ENCODE measurements around the gene ESAM. TPM values are rescaled to one million over a fixed set of nuclear protein-coding genes. Genes with fewer than 3 reads are reported as not detected.
A peak's percentile ranks its signal among the peaks of the same experiment; 100 is the strongest.

ESAM gene
- total RNA-seq, 1 experiment from 2014 or later, result 0.92 TPM

GRCh38 chr11:124738713-124739478, 23.2 kb downstream of the ESAM start:
- no CpG with 5 or more reads among the region's 21 CpGs for WGBS (ENCODE audit: extremely low coverage, insufficient read length, low lambda C conversion rate)
- Histone ChIP-seq H2AK5ac (ENCODE audit: insufficient read length, low read length) (no peak overlapping the region), H3K56ac (ENCODE audit: insufficient read length, low read depth, low read length) (no peak overlapping the region), H4K91ac (ENCODE audit: insufficient read length, low read depth, low read length) (no peak overlapping the region), H4K5ac (ENCODE audit: insufficient read length, low read depth, low read length) (no peak overlapping the region), H3K27me3 (ENCODE audit: insufficient read depth, low read length) (peaks cover 66% of the 10 kb centered on the region), H3K79me1 (ENCODE audit: insufficient read depth, low read depth, low read length, poor library complexity, severe bottlenecking) (no peaks in the 10 kb centered on the region), H3K4ac (ENCODE audit: low read depth, low read length) (no peak overlapping the region), H2BK20ac (ENCODE audit: low read depth, low read length, poor library complexity, severe bottlenecking) (no peak overlapping the region), H3K79me2 (ENCODE audit: insufficient read depth, low read length) (no peaks in the 10 kb centered on the region), H2BK12ac (ENCODE audit: insufficient read length, low read depth, low read length) (no peak overlapping the region), H3K9ac (ENCODE audit: extremely low read depth, insufficient read length, low read length) (no peak overlapping the region), H3K23me2 (ENCODE audit: insufficient read length, low read depth, low read length, poor library complexity, severe bottlenecking) (peaks cover 11% of the 10 kb centered on the region), H3K9me3 (ENCODE audit: control insufficient read depth, low read depth, low read length) (no peaks in the 10 kb centered on the region), H3K18ac (ENCODE audit: insufficient read length, low read depth, low read length) (no peak overlapping the region), H2BK5ac (ENCODE audit: insufficient read length, low read length) (no peak overlapping the region), H3T11ph (ENCODE audit: low read length) (no peak overlapping the region), H2BK120ac (ENCODE audit: low read depth, low read length, poor library complexity, severe bottlenecking) (no peak overlapping the region), H3K23ac (ENCODE audit: insufficient read length, low read depth, low read length) (no peak overlapping the region), H4K8ac (replicated peaks; ENCODE audit: insufficient read length, low read depth, low read length) (no peak overlapping the region), H3K4me2 (ENCODE audit: insufficient read depth, insufficient read length, low read length) (peak overlapping the region; percentile 61), H3K27ac (ENCODE audit: insufficient read length, low read depth, low read length) (no peak overlapping the region), H2BK15ac (ENCODE audit: low read depth, low read length) (no peak overlapping the region), H3K14ac (ENCODE audit: insufficient read depth, low read length) (no peak overlapping the region), H3K4me1 (ENCODE audit: insufficient read depth, low read length) (no peaks in the 10 kb centered on the region), H2AFZ (ENCODE audit: low read length) (no peak overlapping the region), H4K20me1 (ENCODE audit: control insufficient read depth, insufficient read depth, insufficient read length) (no peaks in the 10 kb centered on the region)
- Mint-ChIP-seq H3K27ac (no peak overlapping the region), H3K36me3 (ENCODE audit: insufficient read depth in 1 of 3, low read depth in 3 of 3) (no peaks in the 10 kb centered on the region; a peak in 1 of 7 replicates), H3K4me1 (peaks cover 20 to 22% of the 10 kb centered on the region in 2 experiments), H3K27me3 (ENCODE audit: low read depth) (peaks cover 91% of the 10 kb centered on the region), H3K9me3 (no peaks in the 10 kb centered on the region; a peak in 1 of 5 replicates), H3K4me3 (peak overlapping the region; percentile 73 to 80)
- no peak for TF ChIP-seq CTCF (conservative IDR thresholded peaks at IDR 0.05)
- DNase-seq, result no peak

Measured in H9 (cell line).